Uterus (tissue), 2 donors: Measurements from ENCODE around the gene TEKT3.

Experiments
- POLR2A ChIP-seq, 2 donors: fragments of 450-650 bp; IDR thresholded peaks; one replicate each; pipeline ENCODE4 v1.6.1; 2016; ENCODE audit warnings: antibody characterized with exemption in 2 of 2, mild to moderate bottlenecking in 1 of 2, moderate library complexity in 1 of 2
- TF ChIP-seq, protein P1 (sequence below), 4 experiments: fragments of 200-600 bp in 2 of 4; fragments of 450-650 bp in 2 of 4; sonication (generic) in 2 of 4; IDR thresholded peaks; one replicate each; pipeline ENCODE4 v1.5.1; 2016 to 2019; ENCODE audit warnings: antibody characterized with exemption in 4 of 4, mild to moderate bottlenecking in 2 of 4, moderate library complexity in 1 of 4

DNA sequence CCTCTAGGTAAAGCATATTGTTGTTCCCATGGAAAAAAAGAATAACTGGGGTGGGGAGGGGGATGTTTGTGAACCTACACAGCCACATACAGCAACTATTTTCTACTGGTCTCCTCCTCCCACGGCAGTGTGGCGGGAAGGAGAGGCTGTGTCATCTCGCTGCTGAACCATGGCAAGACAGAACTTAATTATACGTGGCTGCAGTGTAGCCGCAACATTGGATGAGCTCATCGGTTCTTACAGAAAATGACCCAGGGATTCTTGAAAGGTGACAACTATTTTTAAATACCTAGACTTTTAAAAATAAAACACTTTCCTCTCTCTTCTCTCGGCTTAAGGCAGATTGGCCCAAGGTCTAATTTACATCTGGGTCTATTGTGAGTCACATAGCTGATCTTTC, 19.8 kb upstream of the TEKT3 start:
- TF ChIP-seq, protein P1, sequence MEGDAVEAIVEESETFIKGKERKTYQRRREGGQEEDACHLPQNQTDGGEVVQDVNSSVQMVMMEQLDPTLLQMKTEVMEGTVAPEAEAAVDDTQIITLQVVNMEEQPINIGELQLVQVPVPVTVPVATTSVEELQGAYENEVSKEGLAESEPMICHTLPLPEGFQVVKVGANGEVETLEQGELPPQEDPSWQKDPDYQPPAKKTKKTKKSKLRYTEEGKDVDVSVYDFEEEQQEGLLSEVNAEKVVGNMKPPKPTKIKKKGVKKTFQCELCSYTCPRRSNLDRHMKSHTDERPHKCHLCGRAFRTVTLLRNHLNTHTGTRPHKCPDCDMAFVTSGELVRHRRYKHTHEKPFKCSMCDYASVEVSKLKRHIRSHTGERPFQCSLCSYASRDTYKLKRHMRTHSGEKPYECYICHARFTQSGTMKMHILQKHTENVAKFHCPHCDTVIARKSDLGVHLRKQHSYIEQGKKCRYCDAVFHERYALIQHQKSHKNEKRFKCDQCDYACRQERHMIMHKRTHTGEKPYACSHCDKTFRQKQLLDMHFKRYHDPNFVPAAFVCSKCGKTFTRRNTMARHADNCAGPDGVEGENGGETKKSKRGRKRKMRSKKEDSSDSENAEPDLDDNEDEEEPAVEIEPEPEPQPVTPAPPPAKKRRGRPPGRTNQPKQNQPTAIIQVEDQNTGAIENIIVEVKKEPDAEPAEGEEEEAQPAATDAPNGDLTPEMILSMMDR (IDR thresholded peaks at IDR 0.05): no peak
- no peak for TF ChIP-seq POLR2A (IDR thresholded peaks at IDR 0.05)
